Measurements from ENCODE around the gene AIF1L. TPM values are rescaled to one million over a fixed set of nuclear protein-coding genes. Genes with fewer than 3 reads are reported as not detected.

The AIF1L gene
- total RNA-seq, 2 experiments from 2014 or later, result not detected

GRCh38 chr9:131056781-131057506, 39.4 kb upstream of the AIF1L start:
- Histone ChIP-seq H3K9me3 (ENCODE audit: low read length) (no peaks in the 10 kb centered on the region), H3K4me1 (ENCODE audit: insufficient read depth, low read length, poor library complexity, severe bottlenecking) (no peaks in the 10 kb centered on the region), H3K4me3 (ENCODE audit: low read depth, low read length, poor library complexity, severe bottlenecking) (no peak overlapping the region), H3K36me3 (ENCODE audit: insufficient read depth, low read length) (no peaks in the 10 kb centered on the region), H3K27ac (ENCODE audit: low read depth, low read length, poor library complexity, severe bottlenecking) (no peak overlapping the region), H3K9me2 (ENCODE audit: insufficient read depth, low read length) (no peaks in the 10 kb centered on the region), H3K79me2 (ENCODE audit: insufficient read depth, low read depth, low read length) (no peaks in the 10 kb centered on the region), H2AFZ (ENCODE audit: low read length) (no peak overlapping the region), H3K4me2 (ENCODE audit: low read length) (no peak overlapping the region), H4K20me1 (ENCODE audit: insufficient read depth, low read length) (no peaks in the 10 kb centered on the region)
- BruUV-seq (replicated peaks), result no TSS peak
- ChIA-PET POLR2A (no interaction called here), CTCF (ENCODE audit: unreplicated experiment) (interaction anchor here (1.5 kb wide), 1 partner anchor 280 kb away, joined by 6 read pairs; no protein-coding TSS in a partner anchor)
- TF ChIP-seq EZH2phosphoT487 (IDR thresholded peaks at IDR 0.05; ENCODE audit: borderline replicate concordance, low read depth, low read length), result no peak
- TF ChIP-seq CTCF (conservative IDR thresholded peaks at IDR 0.05; ENCODE audit: low read length), result no peak
- intact Hi-C loops (cut with micrococcal nuclease; ENCODE audit: unreplicated experiment), result no loop called here
- DNase-seq (ENCODE audit: low spot score), result no peak

- CTCF ChIA-PET (ENCODE audit: unreplicated experiment), result no interaction called here
- no peak overlapping the region for H2AFZ ChIP-seq (ENCODE audit: low read length)
Measured at GRCh38 chr9:131060900-131061630, 35.3 kb upstream of the AIF1L start.

More at GRCh38 chr9:131060900-131061630, 35.3 kb upstream of the AIF1L start:
- no peaks in the 10 kb centered on the region for H4K20me1 ChIP-seq (ENCODE audit: insufficient read depth, low read length)
- H3K27ac ChIP-seq (ENCODE audit: low read depth, low read length, poor library complexity, severe bottlenecking), result no peak overlapping the region
- H3K4me3 ChIP-seq (ENCODE audit: low read depth, low read length, poor library complexity, severe bottlenecking), result no peak overlapping the region
- no peaks in the 10 kb centered on the region for H3K4me1 ChIP-seq (ENCODE audit: insufficient read depth, low read length, poor library complexity, severe bottlenecking)
- POLR2A ChIA-PET, result no interaction called here
- TF ChIP-seq CTCF (conservative IDR thresholded peaks at IDR 0.05; ENCODE audit: low read length), result no peak
- no peak for TF ChIP-seq EZH2phosphoT487 (IDR thresholded peaks at IDR 0.05; ENCODE audit: borderline replicate concordance, low read depth, low read length)
- H3K9me3 ChIP-seq (ENCODE audit: low read length), result no peaks in the 10 kb centered on the region
- intact Hi-C loops (cut with micrococcal nuclease; ENCODE audit: unreplicated experiment), result no loop called here
- no peak for DNase-seq (ENCODE audit: low spot score)
- no TSS peak for BruUV-seq (replicated peaks)
- H3K4me2 ChIP-seq (ENCODE audit: low read length), result no peak overlapping the region
- no peaks in the 10 kb centered on the region for H3K79me2 ChIP-seq (ENCODE audit: insufficient read depth, low read depth, low read length)
- H3K36me3 ChIP-seq (ENCODE audit: insufficient read depth, low read length), result no peaks in the 10 kb centered on the region
- H3K9me2 ChIP-seq (ENCODE audit: insufficient read depth, low read length), result no peaks in the 10 kb centered on the region

Measured in OCI-LY7 (cell line).